HEK293 (cell line): ENCODE data around the gene SLC7A9.

Experiments
- KLF8 ChIP-seq: fragments of 450-650 bp; formaldehyde crosslinking; IDR thresholded peaks from 2 replicates; pipeline ENCODE4 v1.5.1; 2016; ENCODE audit warnings: missing biosample characterization, missing genetic modification characterization
- MEIS1 ChIP-seq: sonication (generic); formaldehyde crosslinking; IDR thresholded peaks from 2 replicates; pipeline ENCODE4 v1.8.1; 2022; ENCODE audit warnings: missing genetic modification reagents, mild to moderate bottlenecking, borderline replicate concordance
- ZBTB7A ChIP-seq: fragments of 450-650 bp; formaldehyde crosslinking; IDR thresholded peaks from 2 replicates; pipeline ENCODE4 v1.5.1; 2016; ENCODE audit warnings: low read depth, missing biosample characterization, missing genetic modification characterization
- ZFP3 ChIP-seq: fragments of 450-650 bp; formaldehyde crosslinking; IDR thresholded peaks from 2 replicates; pipeline ENCODE4 v1.5.1; 2016; ENCODE audit warnings: low read depth, missing biosample characterization, missing genetic modification characterization
- ZNF132 ChIP-seq: fragments of 450-650 bp; formaldehyde crosslinking; IDR thresholded peaks from 2 replicates; pipeline ENCODE4 v1.5.1; 2017; ENCODE audit warnings: missing biosample characterization, missing genetic modification characterization, borderline replicate concordance
- ZNF274 ChIP-seq, 2 experiments: fragments of 200-500 bp in 1 of 2; fragments of 450-650 bp in 1 of 2; sonication (Bioruptor generic) in 1 of 2; formaldehyde crosslinking in 1 of 2; IDR thresholded peaks; 2 replicates each; pipeline versions ENCODE4 v1.5.1 to v1.6.1; 2014 to 2016; ENCODE audit warnings: borderline replicate concordance in 1 of 2, inconsistent platforms in 1 of 2, low read length in 1 of 2, missing biosample characterization in 1 of 2, missing genetic modification characterization in 1 of 2
- ZNF391 ChIP-seq: fragments of 450-650 bp; formaldehyde crosslinking; IDR thresholded peaks from 2 replicates; pipeline ENCODE4 v1.5.1; 2016; ENCODE audit warnings: low read depth, missing biosample characterization, missing genetic modification characterization, borderline replicate concordance
- ZNF404 ChIP-seq: fragments of 450-650 bp; formaldehyde crosslinking; IDR thresholded peaks from 2 replicates; pipeline ENCODE4 v1.5.1; 2017; ENCODE audit warnings: missing biosample characterization, missing genetic modification characterization
- ZNF585B ChIP-seq: fragments of 450-650 bp; formaldehyde crosslinking; IDR thresholded peaks from 2 replicates; pipeline ENCODE4 v1.5.1; 2016; ENCODE audit warnings: missing biosample characterization, missing genetic modification characterization
- TF ChIP-seq, protein P1 (sequence below): fragments of 450-650 bp; formaldehyde crosslinking; IDR thresholded peaks from 2 replicates; pipeline ENCODE4 v1.5.1; 2016; ENCODE audit warnings: missing biosample characterization, missing genetic modification characterization
- TF ChIP-seq, protein P2 (sequence below): fragments of 450-650 bp; formaldehyde crosslinking; IDR thresholded peaks from 2 replicates; pipeline ENCODE4 v1.5.1; 2017; ENCODE audit warnings: missing biosample characterization, mild to moderate bottlenecking, missing genetic modification characterization, moderate library complexity
- TF ChIP-seq, protein P3 (sequence below): fragments of 450-650 bp; formaldehyde crosslinking; conservative IDR thresholded peaks from 2 replicates; pipeline ENCODE4 v1.5.1; 2016; ENCODE audit warnings: low read depth, missing biosample characterization, missing genetic modification characterization
- TF ChIP-seq, protein P4 (sequence below): fragments of 450-650 bp; formaldehyde crosslinking; IDR thresholded peaks from 2 replicates; pipeline ENCODE4 v1.5.1; 2016; ENCODE audit warnings: missing biosample characterization, missing genetic modification characterization

DNA sequence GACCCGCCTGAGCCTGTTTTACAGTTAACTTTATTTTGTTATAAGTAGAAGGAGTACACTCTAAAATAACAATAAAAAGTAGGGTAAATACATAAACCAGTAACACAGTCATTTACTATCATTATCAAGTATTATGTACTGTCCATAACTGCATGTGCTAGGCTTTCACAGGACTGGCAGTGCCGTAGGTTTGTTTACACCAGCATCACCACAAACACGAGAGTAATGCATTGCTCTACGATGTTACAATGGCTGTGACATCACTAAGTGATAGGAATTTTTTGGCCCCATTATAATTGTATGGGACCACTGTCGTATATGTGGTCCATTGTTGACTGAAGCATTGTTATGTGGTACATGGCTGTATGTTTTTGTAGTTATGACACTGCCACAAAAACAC, 41.3 kb upstream of the SLC7A9 start:
- TF ChIP-seq ZBTB7A: no peak
- no peak for TF ChIP-seq ZNF404 (tag by site-specific recombination)
- TF ChIP-seq, protein P1, sequence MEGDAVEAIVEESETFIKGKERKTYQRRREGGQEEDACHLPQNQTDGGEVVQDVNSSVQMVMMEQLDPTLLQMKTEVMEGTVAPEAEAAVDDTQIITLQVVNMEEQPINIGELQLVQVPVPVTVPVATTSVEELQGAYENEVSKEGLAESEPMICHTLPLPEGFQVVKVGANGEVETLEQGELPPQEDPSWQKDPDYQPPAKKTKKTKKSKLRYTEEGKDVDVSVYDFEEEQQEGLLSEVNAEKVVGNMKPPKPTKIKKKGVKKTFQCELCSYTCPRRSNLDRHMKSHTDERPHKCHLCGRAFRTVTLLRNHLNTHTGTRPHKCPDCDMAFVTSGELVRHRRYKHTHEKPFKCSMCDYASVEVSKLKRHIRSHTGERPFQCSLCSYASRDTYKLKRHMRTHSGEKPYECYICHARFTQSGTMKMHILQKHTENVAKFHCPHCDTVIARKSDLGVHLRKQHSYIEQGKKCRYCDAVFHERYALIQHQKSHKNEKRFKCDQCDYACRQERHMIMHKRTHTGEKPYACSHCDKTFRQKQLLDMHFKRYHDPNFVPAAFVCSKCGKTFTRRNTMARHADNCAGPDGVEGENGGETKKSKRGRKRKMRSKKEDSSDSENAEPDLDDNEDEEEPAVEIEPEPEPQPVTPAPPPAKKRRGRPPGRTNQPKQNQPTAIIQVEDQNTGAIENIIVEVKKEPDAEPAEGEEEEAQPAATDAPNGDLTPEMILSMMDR (tag by site-specific recombination): no peak
- TF ChIP-seq, protein P2, sequence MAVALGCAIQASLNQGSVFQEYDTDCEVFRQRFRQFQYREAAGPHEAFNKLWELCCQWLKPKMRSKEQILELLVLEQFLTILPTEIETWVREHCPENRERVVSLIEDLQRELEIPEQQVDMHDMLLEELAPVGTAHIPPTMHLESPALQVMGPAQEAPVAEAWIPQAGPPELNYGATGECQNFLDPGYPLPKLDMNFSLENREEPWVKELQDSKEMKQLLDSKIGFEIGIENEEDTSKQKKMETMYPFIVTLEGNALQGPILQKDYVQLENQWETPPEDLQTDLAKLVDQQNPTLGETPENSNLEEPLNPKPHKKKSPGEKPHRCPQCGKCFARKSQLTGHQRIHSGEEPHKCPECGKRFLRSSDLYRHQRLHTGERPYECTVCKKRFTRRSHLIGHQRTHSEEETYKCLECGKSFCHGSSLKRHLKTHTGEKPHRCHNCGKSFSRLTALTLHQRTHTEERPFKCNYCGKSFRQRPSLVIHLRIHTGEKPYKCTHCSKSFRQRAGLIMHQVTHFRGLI: no peak
- TF ChIP-seq, protein P3, sequence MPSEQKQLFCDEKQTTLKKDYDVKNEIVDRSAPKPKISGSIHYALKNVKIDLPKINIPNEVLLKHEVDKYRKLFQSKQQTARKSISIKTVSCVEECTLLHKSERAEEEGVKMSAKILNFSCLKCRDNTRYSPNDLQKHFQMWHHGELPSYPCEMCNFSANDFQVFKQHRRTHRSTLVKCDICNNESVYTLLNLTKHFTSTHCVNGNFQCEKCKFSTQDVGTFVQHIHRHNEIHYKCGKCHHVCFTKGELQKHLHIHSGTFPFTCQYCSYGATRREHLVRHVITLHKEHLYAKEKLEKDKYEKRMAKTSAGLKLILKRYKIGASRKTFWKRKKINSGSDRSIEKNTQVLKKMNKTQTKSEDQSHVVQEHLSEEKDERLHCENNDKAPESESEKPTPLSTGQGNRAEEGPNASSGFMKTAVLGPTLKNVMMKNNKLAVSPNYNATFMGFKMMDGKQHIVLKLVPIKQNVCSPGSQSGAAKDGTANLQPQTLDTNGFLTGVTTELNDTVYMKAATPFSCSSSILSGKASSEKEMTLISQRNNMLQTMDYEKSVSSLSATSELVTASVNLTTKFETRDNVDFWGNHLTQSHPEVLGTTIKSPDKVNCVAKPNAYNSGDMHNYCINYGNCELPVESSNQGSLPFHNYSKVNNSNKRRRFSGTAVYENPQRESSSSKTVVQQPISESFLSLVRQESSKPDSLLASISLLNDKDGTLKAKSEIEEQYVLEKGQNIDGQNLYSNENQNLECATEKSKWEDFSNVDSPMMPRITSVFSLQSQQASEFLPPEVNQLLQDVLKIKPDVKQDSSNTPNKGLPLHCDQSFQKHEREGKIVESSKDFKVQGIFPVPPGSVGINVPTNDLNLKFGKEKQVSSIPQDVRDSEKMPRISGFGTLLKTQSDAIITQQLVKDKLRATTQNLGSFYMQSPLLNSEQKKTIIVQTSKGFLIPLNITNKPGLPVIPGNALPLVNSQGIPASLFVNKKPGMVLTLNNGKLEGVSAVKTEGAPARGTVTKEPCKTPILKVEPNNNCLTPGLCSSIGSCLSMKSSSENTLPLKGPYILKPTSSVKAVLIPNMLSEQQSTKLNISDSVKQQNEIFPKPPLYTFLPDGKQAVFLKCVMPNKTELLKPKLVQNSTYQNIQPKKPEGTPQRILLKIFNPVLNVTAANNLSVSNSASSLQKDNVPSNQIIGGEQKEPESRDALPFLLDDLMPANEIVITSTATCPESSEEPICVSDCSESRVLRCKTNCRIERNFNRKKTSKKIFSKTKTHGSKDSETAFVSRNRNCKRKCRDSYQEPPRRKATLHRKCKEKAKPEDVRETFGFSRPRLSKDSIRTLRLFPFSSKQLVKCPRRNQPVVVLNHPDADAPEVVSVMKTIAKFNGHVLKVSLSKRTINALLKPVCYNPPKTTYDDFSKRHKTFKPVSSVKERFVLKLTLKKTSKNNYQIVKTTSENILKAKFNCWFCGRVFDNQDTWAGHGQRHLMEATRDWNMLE (tag by site-specific recombination): no peak
- no peak for TF ChIP-seq ZNF585B
- TF ChIP-seq, protein P4, sequence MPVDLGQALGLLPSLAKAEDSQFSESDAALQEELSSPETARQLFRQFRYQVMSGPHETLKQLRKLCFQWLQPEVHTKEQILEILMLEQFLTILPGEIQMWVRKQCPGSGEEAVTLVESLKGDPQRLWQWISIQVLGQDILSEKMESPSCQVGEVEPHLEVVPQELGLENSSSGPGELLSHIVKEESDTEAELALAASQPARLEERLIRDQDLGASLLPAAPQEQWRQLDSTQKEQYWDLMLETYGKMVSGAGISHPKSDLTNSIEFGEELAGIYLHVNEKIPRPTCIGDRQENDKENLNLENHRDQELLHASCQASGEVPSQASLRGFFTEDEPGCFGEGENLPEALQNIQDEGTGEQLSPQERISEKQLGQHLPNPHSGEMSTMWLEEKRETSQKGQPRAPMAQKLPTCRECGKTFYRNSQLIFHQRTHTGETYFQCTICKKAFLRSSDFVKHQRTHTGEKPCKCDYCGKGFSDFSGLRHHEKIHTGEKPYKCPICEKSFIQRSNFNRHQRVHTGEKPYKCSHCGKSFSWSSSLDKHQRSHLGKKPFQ (tag by site-specific recombination): no peak
- no peak for TF ChIP-seq MEIS1 (CRISPR knock-in tag)
- no peak for TF ChIP-seq ZFP3 (tag by site-specific recombination)
- TF ChIP-seq ZNF391 (tag by site-specific recombination): no peak
- no peak for TF ChIP-seq ZNF132
- no peak for TF ChIP-seq KLF8 (tag by site-specific recombination)
- TF ChIP-seq ZNF274 (IDR thresholded peaks at IDR 0.05; ENCODE audit: low read length): no peak
- no peak for TF ChIP-seq ZNF274 (tag by site-specific recombination; IDR thresholded peaks at IDR 0.05; ENCODE audit: borderline replicate concordance)
